22Rv1 (cell line): Measurements from ENCODE around the gene SHROOM2.

Source experiments
- H3K27ac ChIP-seq: fragments of 450-650 bp; 2 replicates; pipeline ENCODE4 v1.5.1; 2017
- ZFX ChIP-seq: fragments of 450-650 bp; IDR thresholded peaks from 2 replicates; pipeline ENCODE4 v1.6.1; 2017; ENCODE audit warnings: antibody characterized with exemption, borderline replicate concordance
- TF ChIP-seq, protein P1 (sequence below): fragments of 450-650 bp; IDR thresholded peaks from 2 replicates; pipeline ENCODE4 v1.5.1; 2017; ENCODE audit warnings: mild to moderate bottlenecking

The SHROOM2 gene

DNA sequence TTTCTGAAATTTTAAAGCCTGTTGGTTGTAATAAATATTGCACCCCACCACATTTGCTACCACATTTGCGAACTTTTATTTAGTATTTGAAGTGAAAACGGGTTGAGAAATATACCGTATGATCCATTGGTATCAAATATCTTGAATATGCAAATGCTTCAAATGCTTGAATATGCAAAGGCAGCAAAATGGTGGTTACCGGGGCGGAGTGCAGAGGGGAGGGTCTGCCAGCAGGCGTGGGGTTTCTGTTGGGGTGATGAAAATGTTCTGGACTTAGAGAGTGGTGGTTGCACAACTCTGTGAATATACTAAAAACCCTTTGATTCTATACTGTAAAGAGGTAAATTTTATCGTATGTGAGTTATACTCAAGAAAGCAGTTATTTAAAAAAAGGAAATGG, 35.3 kb downstream of the SHROOM2 start:
- H3K27ac ChIP-seq, result no peak overlapping the region
- no peak for TF ChIP-seq ZFX
- TF ChIP-seq, protein P1, sequence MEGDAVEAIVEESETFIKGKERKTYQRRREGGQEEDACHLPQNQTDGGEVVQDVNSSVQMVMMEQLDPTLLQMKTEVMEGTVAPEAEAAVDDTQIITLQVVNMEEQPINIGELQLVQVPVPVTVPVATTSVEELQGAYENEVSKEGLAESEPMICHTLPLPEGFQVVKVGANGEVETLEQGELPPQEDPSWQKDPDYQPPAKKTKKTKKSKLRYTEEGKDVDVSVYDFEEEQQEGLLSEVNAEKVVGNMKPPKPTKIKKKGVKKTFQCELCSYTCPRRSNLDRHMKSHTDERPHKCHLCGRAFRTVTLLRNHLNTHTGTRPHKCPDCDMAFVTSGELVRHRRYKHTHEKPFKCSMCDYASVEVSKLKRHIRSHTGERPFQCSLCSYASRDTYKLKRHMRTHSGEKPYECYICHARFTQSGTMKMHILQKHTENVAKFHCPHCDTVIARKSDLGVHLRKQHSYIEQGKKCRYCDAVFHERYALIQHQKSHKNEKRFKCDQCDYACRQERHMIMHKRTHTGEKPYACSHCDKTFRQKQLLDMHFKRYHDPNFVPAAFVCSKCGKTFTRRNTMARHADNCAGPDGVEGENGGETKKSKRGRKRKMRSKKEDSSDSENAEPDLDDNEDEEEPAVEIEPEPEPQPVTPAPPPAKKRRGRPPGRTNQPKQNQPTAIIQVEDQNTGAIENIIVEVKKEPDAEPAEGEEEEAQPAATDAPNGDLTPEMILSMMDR, result no peak

DNA sequence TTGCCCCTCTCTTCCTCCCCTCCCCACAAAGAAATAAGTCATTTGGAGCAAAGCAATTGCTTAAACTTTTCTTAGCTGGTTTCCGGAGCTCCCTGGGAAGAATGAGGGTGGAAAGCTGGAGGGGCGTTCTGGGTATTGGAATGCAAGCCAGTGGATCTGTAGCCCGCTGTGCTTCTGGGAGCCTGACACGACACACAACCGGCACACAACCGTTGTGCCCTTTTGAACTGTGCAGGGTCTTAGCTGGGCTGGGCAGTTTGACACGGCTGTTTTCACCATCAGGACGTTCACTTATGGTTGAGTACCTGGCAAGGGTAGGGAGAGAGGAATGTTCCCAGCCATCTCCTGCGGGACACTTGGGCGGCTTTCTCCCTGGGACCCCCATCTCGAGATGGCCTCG, 38.3 kb downstream of the SHROOM2 start:
- H3K27ac ChIP-seq, result no peak overlapping the region
- TF ChIP-seq ZFX, result no peak
- TF ChIP-seq, protein P1, result no peak

DNA sequence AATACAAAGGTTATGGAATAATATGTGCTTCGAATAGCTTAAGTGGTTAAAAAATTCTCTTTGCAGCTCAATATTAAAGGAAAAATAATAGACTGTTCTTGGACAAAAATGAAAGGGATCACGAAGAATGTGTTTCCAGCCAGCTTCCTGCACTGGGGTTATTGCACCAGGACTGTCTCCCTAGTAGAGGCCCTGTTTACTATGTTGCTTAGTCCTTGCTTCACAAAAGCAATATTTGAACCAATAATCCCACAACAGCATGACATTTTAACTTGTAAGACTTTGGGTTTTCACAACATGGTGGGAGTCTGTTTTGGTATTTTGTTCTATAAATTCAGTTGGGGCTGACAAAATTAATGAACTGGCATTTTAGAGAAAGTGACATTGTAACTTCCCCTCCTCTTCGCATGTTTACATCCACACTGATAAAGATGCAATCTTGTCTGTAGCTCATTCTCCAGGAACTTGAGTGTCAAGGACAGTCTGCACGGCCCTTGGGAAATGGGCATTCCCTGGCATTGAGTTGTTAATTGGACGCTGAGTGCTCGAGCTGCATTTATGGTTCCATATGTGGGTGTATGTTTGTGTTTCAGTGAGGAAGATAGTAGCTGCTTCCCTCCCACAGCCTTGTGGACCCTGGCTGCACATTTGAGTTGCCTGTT, 39.0 kb downstream of the SHROOM2 start:
- no peak overlapping the region for H3K27ac ChIP-seq
- TF ChIP-seq, protein P1, result no peak
- TF ChIP-seq ZFX, result no peak

DNA sequence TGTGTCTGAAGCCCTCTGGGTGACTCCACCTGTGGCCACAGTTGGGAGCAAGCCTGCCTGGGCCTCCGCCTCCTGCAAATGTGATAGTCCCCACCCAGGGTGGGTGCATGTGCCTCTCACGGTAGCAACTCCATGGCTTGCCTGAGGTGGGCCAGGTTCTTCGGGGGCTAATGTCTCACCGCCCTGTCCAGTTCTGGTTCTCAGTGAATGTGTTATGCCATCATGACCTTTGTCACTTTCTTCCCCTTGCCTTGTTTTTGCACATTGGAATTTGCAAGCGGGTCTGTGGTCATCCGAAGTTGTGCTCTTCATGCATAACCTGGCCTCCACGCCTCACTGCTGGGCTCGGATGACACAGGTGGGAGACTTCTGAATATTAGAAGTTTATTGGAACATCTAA, 39.7 kb downstream of the SHROOM2 start:
- TF ChIP-seq, protein P1, result no peak
- TF ChIP-seq ZFX, result no peak
- no peak overlapping the region for H3K27ac ChIP-seq

DNA sequence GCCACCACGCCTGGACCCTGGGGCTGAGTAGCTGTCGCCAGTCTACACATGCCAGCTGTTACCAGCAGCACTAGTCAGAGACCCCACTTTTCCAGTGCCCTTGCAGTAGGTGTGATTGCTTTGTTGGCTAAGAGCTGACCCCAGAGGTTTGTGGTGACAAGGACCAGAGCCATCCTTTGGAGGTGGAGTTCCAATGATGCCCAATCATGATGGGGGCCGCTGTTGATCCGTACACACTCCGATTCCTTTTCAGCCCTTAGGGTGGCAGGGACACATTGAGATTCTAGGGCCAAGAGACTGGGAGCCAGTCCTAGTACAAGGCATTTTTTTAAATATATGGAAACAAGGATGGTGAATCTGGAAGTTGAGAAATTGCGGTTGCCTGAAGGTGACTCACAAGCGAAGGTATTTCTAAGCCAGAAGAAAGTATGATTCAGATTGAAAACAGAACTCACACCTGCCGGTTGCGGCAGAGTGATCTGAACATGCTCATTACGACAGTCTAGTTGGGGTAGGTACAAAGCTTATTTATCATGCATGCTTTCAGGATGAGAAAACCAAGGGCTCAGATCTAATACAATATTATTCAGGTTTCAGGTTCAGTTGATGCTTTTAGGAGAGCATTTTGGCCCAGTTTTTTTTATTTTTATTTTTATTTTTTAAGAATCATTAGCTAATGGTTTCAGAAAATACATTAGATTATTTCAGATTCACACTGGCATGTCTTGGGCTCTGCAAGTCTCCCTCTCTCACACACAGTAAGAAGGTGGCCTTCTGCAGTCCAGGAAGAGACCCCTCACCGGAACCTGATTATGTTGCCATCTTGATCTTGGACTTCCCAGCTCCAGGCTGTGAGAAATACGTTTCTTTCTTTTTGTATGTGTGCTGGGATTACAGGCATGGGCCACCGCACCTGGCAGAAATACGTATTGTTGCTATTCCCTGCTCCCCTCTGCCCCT, 43.4 kb downstream of the SHROOM2 start:
- TF ChIP-seq ZFX, result no peak
- TF ChIP-seq, protein P1, result no peak
- no peak overlapping the region for H3K27ac ChIP-seq

DNA sequence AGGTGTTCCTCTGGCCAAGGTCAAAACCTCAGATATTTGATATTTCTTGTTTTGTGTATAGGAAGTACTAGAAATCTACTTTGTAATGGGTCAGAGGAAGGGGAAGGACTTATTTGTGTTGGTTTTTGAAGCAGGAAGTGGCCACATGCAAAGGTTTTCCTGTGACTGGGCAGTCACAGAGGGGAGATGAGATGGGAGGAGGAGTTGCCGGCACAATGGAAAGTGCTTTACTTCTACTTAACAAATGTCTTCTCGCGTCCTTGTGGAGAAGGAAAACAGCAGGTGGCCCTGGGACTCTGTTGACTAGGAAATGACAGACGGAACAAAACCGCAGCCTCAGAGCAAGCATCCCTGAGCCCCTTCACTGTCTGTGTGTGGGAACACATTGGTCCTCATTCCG, 46.6 kb downstream of the SHROOM2 start:
- H3K27ac ChIP-seq, result no peak overlapping the region
- TF ChIP-seq, protein P1, result no peak
- no peak for TF ChIP-seq ZFX
